Neutrophil (primary cell): ENCODE results near the gene PITPNB.

ENCODE experiments used
- H3K27ac ChIP-seq: fragments of 200-600 bp; sonication (generic); 2 replicates; pipeline ENCODE4 v1.5.1; 2016; ENCODE audit warnings: mild to moderate bottlenecking, moderate library complexity
- H3K27me3 ChIP-seq: fragments of 200-600 bp; sonication (generic); 2 replicates; pipeline ENCODE4 v1.6.0; 2016; ENCODE audit warnings: mild to moderate bottlenecking
- H3K36me3 ChIP-seq: fragments of 200-600 bp; sonication (generic); 2 replicates; pipeline ENCODE4 v1.5.1; 2017
- H3K4me1 ChIP-seq, 2 experiments: fragments of 200-600 bp in 1 of 2; sonication (generic) in 1 of 2; 1 replicate in 1 of 2; 2 replicates in 1 of 2; pipeline versions ENCODE4 v1.5.1 to v1.6.1; 2013 to 2016; ENCODE audit warnings: low read depth in 1 of 2, low read length in 1 of 2, mild to moderate bottlenecking in 1 of 2, moderate library complexity in 1 of 2; ENCODE audit not compliant: control insufficient read depth in 1 of 2, insufficient read depth in 1 of 2
- H3K4me3 ChIP-seq, 2 experiments: fragments of 200-600 bp in 1 of 2; sonication (generic) in 1 of 2; 1 replicate in 1 of 2; 2 replicates in 1 of 2; pipeline ENCODE4 v1.5.1; 2013 to 2016; ENCODE audit warnings: low read depth in 1 of 2, low read length in 1 of 2, mild to moderate bottlenecking in 1 of 2, moderate library complexity in 1 of 2
- H3K9me3 ChIP-seq: fragments of 200-600 bp; sonication (generic); 2 replicates; pipeline ENCODE4 v1.5.1; 2016
- CTCF ChIP-seq: fragments of 200-600 bp; sonication (generic); IDR thresholded peaks from 2 replicates; pipeline ENCODE4 v1.5.1; 2016; ENCODE audit warnings: antibody characterized with exemption

The PITPNB gene

DNA sequence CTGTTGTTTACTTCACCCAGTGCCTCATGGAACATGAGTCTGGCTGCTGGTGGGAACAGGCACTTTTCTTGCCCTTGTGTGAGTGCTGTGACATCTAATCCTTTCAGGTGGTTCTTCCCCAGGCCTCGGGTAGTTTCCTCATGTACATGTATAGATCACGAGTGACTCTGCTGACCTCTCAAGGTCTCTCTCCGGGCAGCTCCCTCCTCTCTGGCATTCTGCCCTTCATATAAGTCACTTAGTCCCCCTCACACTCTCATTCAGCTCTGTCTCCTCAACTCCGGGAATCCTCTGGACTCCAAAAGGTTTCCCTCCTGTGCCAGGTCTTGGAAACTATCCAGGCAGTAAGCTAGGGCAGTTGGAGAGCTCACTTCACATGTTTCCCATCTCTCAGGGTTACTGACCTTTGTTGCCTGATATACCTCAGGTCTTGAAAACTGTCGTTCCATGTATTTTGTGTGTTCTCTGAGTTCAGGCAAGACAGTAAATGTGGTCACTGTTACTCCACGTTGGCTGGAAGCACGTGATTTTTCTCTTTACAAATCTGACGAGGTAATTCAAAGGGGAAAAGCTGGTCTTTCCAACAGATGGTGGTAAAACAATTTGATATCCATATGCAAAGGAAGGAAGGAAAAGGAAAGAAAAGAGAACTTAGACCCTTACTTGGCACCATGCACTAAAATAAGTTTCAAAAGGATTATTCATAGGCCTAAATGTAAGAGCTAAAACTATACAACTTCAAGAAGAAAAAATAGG is 40.5 kb upstream of the PITPNB start:
- H3K4me3 ChIP-seq: no peak overlapping the region

GRCh38 chr22:27952779-27953178 is 33.7 kb upstream of the PITPNB start:
- H3K27ac ChIP-seq: no peak overlapping the region
- no peaks in the 10 kb centered on the region for H3K36me3 ChIP-seq
- TF ChIP-seq CTCF: no peak
- no peaks in the 10 kb centered on the region for H3K4me1 ChIP-seq
- H3K9me3 ChIP-seq: no peaks in the 10 kb centered on the region
- no peaks in the 10 kb centered on the region for H3K27me3 ChIP-seq
- no peak overlapping the region for H3K4me3 ChIP-seq

More for the DNA sequence above, 40.5 kb upstream of the PITPNB start:
- Histone ChIP-seq H3K4me1 (no peaks in the 10 kb centered on the region), H3K36me3 (no peaks in the 10 kb centered on the region), H3K27me3 (no peaks in the 10 kb centered on the region), H3K9me3 (no peaks in the 10 kb centered on the region), H3K27ac (no peak overlapping the region)
- TF ChIP-seq CTCF: no peak

DNA sequence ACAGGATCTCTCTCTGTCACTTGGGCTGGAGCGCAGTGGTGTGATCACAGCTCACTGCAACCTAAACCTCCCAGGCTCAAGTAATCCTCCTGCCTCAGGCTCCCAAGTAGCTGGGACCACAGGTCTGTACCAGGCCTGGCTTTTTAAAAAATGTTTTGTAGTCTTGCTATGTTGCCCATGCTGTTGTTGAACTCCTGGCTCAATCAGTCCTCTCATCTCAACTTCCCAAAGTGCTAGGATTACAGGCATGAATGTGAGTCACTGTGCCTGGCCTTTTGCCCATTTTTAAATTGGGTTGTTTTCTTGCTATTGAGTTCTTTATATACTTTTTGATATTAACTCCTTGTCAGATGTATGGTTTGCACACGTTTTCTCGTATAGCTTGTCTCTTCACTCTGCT is 33.0 kb upstream of the PITPNB start:
- H3K4me1 ChIP-seq: no peaks in the 10 kb centered on the region
- H3K27me3 ChIP-seq: no peaks in the 10 kb centered on the region
- H3K36me3 ChIP-seq: no peaks in the 10 kb centered on the region
- H3K9me3 ChIP-seq: no peaks in the 10 kb centered on the region
- H3K27ac ChIP-seq: no peak overlapping the region
- no peak overlapping the region for H3K4me3 ChIP-seq
- no peak for TF ChIP-seq CTCF

GRCh38 chr22:27949421-27949820 is 30.4 kb upstream of the PITPNB start:
- H3K4me3 ChIP-seq: no peak overlapping the region

DNA sequence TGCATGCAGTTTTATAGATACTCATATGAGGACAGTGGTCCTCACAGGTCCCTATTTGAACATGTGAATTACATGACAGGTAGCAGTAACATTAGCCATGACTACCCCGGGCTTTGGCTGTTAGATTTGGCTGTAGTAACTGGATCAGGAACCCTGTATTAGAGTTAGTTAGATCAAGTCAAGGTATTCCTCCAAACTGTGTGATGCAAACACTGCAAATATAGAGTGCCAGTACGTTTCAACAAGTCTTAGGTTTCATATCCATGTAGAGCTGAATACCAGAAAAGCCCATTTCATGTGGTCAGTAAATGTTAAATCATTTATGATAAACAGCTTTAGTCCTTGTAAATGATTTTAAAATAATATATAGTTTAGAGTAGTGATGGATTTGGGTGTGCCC is 29.5 kb upstream of the PITPNB start:
- H3K4me3 ChIP-seq: no peak overlapping the region
- no peak for TF ChIP-seq CTCF
- no peak overlapping the region for H3K27ac ChIP-seq
- H3K4me1 ChIP-seq: no peaks in the 10 kb centered on the region
- H3K9me3 ChIP-seq: no peaks in the 10 kb centered on the region
- no peaks in the 10 kb centered on the region for H3K27me3 ChIP-seq
- no peaks in the 10 kb centered on the region for H3K36me3 ChIP-seq

More at GRCh38 chr22:27949421-27949820, 30.4 kb upstream of the PITPNB start:
- Histone ChIP-seq H3K27me3 (no peaks in the 10 kb centered on the region), H3K36me3 (no peaks in the 10 kb centered on the region), H3K4me1 (no peaks in the 10 kb centered on the region), H3K27ac (no peak overlapping the region), H3K9me3 (no peaks in the 10 kb centered on the region)
- TF ChIP-seq CTCF: no peak
